Right lobe of liver (tissue), 6 donors: Measurements from ENCODE around the gene PCP4. TPM values are rescaled to one million over a fixed set of nuclear protein-coding genes. Genes with fewer than 3 reads are reported as not detected.

ENCODE experiments used
- ATAC-seq, 4 donors: fragments of 200-7000 bp; cut with Tn5 transposase; one replicate each; pipeline ENCODE4 v1.9.1; 2020; ENCODE audit warnings: mild to moderate bottlenecking in 4 of 4, moderate library complexity in 4 of 4
- DNase-seq, 3 donors: peaks; one replicate each; pipeline ENCODE4 v3.0.0-alpha.2; 2020
- H3K27ac ChIP-seq, 3 donors: fragments of 200-600 bp; one replicate each; pipeline ENCODE4 v1.8.0; 2022
- H3K27me3 ChIP-seq, 2 donors: fragments of 200-600 bp; one replicate each; pipeline ENCODE4 v1.8.0; 2022
- H3K36me3 ChIP-seq, 4 donors: fragments of 200-600 bp; sonication (generic) in 1 of 4; one replicate each; pipeline versions ENCODE4 v1.5.1 to v1.8.0; 2017 to 2022; ENCODE audit warnings: control low read depth in 1 of 4
- H3K4me1 ChIP-seq, 4 donors: fragments of 200-600 bp; sonication (generic) in 1 of 4; one replicate each; pipeline versions ENCODE4 v1.5.1 to v1.8.0; 2017 to 2022; ENCODE audit warnings: control low read depth in 1 of 4
- H3K4me3 ChIP-seq, 3 donors: fragments of 200-600 bp; one replicate each; pipeline ENCODE4 v1.8.0; 2022
- H3K9me3 ChIP-seq, 4 donors: fragments of 200-600 bp; sonication (generic) in 1 of 4; one replicate each; pipeline versions ENCODE4 v1.5.1 to v1.8.0; 2017 to 2022; ENCODE audit warnings: control low read depth in 1 of 4
- CTCF ChIP-seq, 4 donors: fragments of 200-600 bp in 3 of 4; fragments of 450-650 bp in 1 of 4; IDR thresholded peaks; one replicate each; pipeline versions ENCODE4 v1.5.1 to v1.8.0; 2016 to 2022; ENCODE audit warnings: antibody characterized with exemption in 4 of 4, mild to moderate bottlenecking in 2 of 4
- POLR2A ChIP-seq: fragments of 450-650 bp; IDR thresholded peaks from one replicate; pipeline ENCODE4 v1.6.1; 2017; ENCODE audit warnings: antibody characterized with exemption, mild to moderate bottlenecking
- WGBS: methylation state at CpG from one replicate; pipeline ENCODE4 v1.1.6; 2018; ENCODE audit warnings: low coverage, low lambda C conversion rate; ENCODE audit not compliant: insufficient coverage; ENCODE audit errors: missing lambda C conversion rate; 5-methylcytosine and 5-hydroxymethylcytosine counted together
- intact Hi-C, 2 donors: fragments of 100-400 bp; cut with DNase I; formaldehyde crosslinking; loops; one replicate each; pipeline versions ENCODE4 v1.11.2 to v1.14.1; 2022
- total RNA-seq, 6 experiments: library from RNA; depleted of rRNA in 2 of 6; stranded (reverse); fragments of >200 nt in 2 of 6; fragmentation: NEBNext Ultra II Directional in 3 of 6; extraction: Animal tissue kit (Norgen Biotek cat#: 25700) in 3 of 6; gene quantifications; one replicate each; pipeline versions ENCODE4 v1.1.0 to v1.2.4, GENCODE V29; 2016 to 2023
- donor health status: DM: no; HTN: yes; CAD: no.
- donor health status: DM: no; HTN: no; CAD: no.
- donor health status: DM: no; HTN: no; CAD: no.
- donor health status: DM: no; HTN: yes; CAD: no.
- donor health status: DM: no; HTN: yes; CAD: no.

PCP4 gene
- total RNA-seq, 6 experiments from 2014 or later: not detected

DNA sequence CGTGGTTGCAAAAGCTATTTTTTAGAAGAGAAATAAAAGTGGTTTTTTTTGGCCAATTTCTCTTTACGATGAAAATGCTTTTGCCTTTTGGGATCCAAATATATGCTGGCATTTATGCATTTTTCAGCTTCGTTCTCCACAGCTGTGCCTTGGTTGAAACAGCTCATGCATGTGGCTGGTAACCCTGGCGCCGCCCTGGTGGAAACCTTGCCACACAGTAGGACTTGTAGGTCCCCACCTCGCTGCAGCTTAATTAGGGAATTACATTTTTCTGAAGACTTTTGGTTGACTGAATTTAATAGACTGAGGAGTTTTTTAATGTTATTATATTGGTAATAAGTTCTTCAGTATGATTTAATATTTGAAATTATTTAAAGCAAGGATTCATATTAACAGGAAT is 12.7 kb upstream of the PCP4 start:
- intact Hi-C loops: no loop called here
- no peaks in the 10 kb centered on the region for H3K27me3 ChIP-seq
- TF ChIP-seq POLR2A: no peak
- TF ChIP-seq CTCF (IDR thresholded peaks at IDR 0.05): no peak
- no peaks in the 10 kb centered on the region for H3K9me3 ChIP-seq
- ATAC-seq (no peak), DNase-seq (no peak)
- H3K36me3 ChIP-seq: no peaks in the 10 kb centered on the region
- H3K4me1 ChIP-seq: no peaks in the 10 kb centered on the region
- WGBS: 64% methylated on average over 6 of the region's 6 CpGs
- H3K27ac ChIP-seq: no peak overlapping the region
- no peak overlapping the region for H3K4me3 ChIP-seq

DNA sequence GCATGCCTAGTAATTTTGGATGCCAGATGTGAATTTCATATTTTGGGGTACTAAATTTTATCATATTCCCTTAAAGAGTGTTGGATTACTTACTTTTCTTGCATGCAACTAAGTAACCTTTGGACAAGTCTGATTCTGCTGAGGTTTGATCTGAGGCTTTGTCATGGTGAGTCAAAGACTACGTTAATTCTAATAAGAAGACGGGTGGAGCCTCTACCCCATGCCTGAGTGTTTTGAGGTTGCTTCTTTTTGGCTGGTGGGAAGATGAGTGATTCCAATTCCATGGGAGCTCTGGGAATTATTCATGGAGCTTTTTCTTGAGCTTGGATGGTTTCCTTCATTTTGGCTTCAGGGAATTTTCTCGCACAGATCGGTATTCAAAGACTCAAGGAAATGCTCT is 11.6 kb upstream of the PCP4 start:
- ATAC-seq: no peak
- Histone ChIP-seq H3K9me3 (no peaks in the 10 kb centered on the region), H3K4me3 (no peak overlapping the region), H3K27me3 (no peaks in the 10 kb centered on the region), H3K4me1 (no peaks in the 10 kb centered on the region), H3K27ac (no peak overlapping the region), H3K36me3 (no peaks in the 10 kb centered on the region)
- DNase-seq: no peak
- intact Hi-C loops: no loop called here
- no peak for TF ChIP-seq POLR2A
- no peak for TF ChIP-seq CTCF (IDR thresholded peaks at IDR 0.05)
- WGBS: 77% methylated on average over 4 of the region's 4 CpGs

DNA sequence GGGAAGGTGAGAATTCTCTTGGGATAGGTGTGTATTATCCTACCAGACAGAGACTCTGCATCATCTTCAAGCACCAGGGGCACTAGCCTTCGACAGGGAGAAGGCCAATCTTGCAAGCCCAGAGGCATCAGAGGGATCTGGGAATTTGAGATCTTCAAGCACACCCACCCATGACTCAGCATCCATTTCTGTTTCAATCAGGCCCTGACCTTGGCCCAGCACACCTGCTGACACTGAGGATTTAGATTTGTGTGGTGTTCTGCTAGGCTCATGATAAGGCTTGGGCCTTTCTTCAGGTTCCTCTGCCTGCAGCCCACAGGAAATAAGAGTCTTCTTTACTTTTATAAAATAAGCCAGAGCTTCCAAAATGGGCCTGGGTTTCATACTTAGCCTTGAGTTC is 6.6 kb upstream of the PCP4 start:
- H3K27ac ChIP-seq: no peak overlapping the region
- H3K4me1 ChIP-seq: no peaks in the 10 kb centered on the region
- no peak for DNase-seq
- TF ChIP-seq POLR2A: no peak
- no peak for TF ChIP-seq CTCF (IDR thresholded peaks at IDR 0.05)
- no CpG with 5 or more reads among the region's 1 CpG for WGBS
- no peaks in the 10 kb centered on the region for H3K36me3 ChIP-seq
- intact Hi-C loops: no loop called here
- H3K9me3 ChIP-seq: no peaks in the 10 kb centered on the region
- H3K27me3 ChIP-seq: no peaks in the 10 kb centered on the region
- ATAC-seq: no peak
- no peak overlapping the region for H3K4me3 ChIP-seq

DNA sequence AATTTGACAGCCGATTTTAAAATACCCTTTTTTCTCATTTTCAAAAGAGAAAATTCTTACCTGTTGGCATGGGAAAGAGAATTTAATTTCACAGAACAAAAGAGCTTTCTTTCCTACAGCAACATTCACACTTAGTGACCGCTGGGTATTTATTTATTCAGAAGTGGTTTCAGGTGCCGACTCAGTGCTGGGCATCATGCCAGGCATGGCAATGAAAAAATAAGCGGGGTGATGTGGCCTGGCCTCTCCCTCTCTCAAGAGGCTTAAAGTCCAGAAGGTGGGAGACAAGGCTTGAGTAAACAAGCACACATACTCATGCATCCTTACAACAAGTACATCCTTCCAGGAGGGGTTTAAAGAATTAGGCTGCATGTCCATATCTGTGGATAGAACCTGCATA is 4.1 kb upstream of the PCP4 start:
- H3K27ac ChIP-seq: no peak overlapping the region
- H3K4me3 ChIP-seq: no peak overlapping the region
- no peaks in the 10 kb centered on the region for H3K27me3 ChIP-seq
- TF ChIP-seq POLR2A (no peak), CTCF (IDR thresholded peaks at IDR 0.05) (no peak)
- no peaks in the 10 kb centered on the region for H3K4me1 ChIP-seq
- DNase-seq (no peak), ATAC-seq (no peak)
- no peaks in the 10 kb centered on the region for H3K36me3 ChIP-seq
- no peaks in the 10 kb centered on the region for H3K9me3 ChIP-seq
- intact Hi-C loops: no loop called here
- whole genome bisulfite sequencing: 15% methylated on average over 4 of the region's 4 CpGs

GRCh38 chr21:39866093-39866492 is 1.1 kb upstream of the PCP4 start:
- TF ChIP-seq POLR2A (no peak), CTCF (IDR thresholded peaks at IDR 0.05) (no peak)
- Histone ChIP-seq H3K4me1 (no peaks in the 10 kb centered on the region), H3K27me3 (no peaks in the 10 kb centered on the region), H3K27ac (no peak overlapping the region), H3K36me3 (no peaks in the 10 kb centered on the region), H3K9me3 (no peaks in the 10 kb centered on the region), H3K4me3 (no peak overlapping the region)
- WGBS: 44% methylated on average over 5 of the region's 10 CpGs
- DNase-seq: no peak
- intact Hi-C loops: no loop called here
- no peak for ATAC-seq
